GM12801 (cell line): ENCODE results near the gene SULT4A1.

Experiments
- TF ChIP-seq, protein P1 (sequence below): IDR thresholded peaks from one replicate; pipeline ENCODE4 v1.5.1; 2011; ENCODE audit warnings: control low read depth; ENCODE audit not compliant: insufficient read length; ENCODE audit errors: extremely low read depth

The SULT4A1 gene

DNA sequence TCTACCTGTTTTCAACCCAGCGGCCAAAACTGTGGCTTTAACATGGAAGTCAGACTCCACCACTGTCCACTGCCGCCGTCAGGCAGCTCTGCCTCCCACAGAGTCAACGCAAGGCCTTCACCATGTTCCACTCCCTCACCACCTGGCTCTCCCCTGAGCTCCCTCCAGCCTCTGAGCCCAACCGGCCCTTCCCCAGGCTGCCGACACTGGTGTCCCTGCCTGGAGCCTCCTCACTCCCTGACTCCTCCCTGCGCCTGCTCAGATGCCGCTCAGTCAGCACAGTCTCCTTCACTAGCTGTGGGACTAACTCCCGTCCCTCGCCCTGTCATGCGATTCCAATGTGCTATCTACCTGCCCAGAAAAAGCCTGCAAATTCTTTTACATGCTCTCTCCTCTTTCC is 16.3 kb downstream of the SULT4A1 start:
- TF ChIP-seq, protein P1, sequence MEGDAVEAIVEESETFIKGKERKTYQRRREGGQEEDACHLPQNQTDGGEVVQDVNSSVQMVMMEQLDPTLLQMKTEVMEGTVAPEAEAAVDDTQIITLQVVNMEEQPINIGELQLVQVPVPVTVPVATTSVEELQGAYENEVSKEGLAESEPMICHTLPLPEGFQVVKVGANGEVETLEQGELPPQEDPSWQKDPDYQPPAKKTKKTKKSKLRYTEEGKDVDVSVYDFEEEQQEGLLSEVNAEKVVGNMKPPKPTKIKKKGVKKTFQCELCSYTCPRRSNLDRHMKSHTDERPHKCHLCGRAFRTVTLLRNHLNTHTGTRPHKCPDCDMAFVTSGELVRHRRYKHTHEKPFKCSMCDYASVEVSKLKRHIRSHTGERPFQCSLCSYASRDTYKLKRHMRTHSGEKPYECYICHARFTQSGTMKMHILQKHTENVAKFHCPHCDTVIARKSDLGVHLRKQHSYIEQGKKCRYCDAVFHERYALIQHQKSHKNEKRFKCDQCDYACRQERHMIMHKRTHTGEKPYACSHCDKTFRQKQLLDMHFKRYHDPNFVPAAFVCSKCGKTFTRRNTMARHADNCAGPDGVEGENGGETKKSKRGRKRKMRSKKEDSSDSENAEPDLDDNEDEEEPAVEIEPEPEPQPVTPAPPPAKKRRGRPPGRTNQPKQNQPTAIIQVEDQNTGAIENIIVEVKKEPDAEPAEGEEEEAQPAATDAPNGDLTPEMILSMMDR = no peak

DNA sequence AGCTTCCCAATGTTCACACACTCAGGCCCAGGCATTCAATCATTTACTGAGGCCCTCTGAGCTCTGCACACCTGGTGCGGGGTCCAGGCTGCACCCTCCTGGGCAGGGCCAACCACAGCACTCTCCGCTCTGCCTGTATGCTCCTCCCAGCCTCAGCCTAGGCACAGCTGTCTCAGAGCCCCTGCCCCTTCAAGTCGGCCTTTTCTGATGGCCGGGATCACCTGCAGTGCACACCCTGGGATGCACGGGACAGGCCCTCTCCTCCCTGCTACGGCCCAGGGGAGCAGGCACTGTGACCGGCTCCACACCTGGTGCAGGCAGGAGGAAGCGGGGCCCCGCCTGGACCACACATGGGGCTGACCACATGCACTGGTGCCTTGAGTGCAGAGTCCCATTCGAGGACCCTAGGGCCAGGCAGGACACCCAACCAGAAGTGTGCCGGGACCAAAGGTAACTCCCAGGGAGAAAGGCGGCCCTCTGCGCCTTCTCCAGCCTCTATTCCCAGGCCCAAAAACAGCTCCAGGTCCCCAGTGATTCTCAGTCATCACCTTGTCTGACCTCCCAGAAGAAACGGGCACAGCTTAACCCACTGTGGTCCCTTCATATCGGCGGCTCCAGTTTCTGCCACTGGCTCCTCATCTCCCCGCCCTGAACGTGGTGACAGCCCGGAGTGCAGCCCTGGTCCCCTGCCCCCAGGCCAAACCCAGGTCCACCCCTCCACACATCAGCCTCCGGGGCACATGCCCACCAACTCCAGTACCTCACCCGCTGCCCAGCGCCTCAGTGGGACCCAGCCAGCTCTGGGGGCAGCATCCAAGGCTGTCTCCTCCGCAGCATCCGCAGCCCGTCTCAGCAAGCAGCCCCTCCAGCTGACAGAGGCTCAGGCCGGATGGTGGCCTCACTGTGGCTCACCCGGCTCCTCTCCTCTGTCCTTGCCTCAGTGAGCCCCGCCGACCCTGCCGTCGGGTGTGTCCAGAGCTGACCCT is 17.5 kb downstream of the SULT4A1 start:
- TF ChIP-seq, protein P1 = no peak

DNA sequence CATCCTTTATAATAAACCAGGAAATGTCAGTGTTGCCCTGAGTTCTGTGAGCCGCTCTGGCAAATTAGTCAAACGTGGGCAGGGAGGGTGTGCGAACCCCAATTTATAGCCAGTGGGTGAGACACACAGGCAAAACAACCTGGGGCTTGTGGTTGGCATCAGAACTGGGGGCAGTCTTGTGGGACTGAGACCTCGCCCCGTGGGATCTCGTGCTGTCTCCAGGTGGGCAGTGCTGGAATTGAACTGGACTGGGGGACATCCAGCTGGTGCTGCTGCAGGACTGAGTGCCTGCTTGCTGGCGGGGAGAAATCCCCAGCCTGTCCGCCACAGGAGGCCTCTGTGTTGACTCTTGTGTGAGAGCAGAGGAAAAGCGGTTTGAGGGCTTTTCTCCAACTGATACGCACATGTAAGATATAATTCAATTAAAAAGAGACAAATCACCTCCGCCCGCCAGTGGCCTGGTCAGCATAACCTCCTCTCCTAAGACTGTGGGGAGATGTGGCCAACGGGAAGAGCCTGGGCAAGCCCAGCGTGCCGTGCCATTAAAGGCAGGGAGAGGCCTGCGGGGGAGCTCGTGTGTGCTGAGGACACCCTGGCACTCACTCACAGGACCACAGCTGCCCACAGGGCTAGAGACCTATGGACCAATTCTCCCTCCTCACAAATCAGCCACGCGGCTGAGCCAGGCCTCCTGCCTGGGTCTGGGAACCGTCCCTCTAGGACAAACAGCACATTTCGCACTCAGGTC is 18.4 kb downstream of the SULT4A1 start:
- TF ChIP-seq, protein P1 = no peak

DNA sequence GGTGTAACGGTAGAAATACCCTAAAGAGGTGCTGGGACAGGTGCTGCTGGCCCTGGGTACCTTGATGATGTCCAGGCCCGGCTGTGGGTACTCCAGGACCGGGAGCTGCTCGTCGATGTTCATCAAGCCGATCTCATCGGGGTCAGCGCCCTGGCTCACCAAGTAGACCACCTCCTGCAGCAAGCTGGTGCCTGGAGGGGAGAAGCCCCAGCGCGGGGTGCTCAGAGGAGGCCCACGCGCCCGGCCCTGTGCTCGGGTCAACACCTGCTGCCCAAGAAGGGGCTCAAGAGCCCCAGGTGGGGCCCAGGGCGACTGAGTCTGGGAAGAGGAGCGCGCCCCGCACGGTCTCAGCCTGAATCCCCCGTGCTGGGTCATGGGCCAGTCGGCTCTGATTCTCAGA is 20.6 kb downstream of the SULT4A1 start:
- TF ChIP-seq, protein P1 = no peak

DNA sequence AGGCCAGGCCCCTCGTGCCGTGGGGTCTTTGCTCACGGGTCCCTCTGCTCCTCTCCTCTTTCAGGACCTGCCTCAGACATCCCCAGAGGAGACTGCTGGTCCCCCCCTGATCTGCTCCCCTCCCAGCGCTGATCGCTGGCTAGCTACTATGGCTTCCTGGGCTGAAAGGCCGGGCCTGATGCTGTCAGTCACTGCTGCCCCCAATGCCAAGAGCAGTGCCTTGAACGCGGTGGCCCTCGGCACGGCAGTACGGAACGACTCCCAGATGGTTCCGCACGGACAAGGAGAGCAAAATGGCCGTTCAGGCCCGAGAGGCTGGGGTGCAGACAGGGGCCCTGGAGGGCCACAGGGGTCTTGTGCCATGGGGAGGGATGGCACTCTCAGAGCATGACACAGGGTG is 21.5 kb downstream of the SULT4A1 start:
- TF ChIP-seq, protein P1 = no peak

DNA sequence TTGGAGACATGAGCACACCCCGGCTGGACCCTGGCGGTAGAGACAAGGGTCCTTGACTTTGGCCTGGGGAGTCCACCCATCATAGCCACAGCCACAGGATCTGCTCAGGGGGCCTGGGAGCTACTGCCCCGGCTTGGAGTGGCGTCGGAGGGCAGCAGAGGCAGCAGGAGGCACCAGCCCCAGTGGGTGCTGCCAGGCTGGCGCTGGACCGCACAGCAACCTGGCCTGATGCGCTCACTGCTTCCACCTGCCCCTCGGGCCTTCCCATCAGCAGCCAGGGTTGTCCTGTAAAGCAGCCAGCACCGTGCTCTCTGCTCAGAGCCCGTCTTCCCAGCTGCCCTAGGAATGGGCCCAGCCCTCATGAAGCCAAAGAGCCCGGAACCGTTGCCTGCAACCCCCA is 21.9 kb downstream of the SULT4A1 start:
- TF ChIP-seq, protein P1 = no peak

DNA sequence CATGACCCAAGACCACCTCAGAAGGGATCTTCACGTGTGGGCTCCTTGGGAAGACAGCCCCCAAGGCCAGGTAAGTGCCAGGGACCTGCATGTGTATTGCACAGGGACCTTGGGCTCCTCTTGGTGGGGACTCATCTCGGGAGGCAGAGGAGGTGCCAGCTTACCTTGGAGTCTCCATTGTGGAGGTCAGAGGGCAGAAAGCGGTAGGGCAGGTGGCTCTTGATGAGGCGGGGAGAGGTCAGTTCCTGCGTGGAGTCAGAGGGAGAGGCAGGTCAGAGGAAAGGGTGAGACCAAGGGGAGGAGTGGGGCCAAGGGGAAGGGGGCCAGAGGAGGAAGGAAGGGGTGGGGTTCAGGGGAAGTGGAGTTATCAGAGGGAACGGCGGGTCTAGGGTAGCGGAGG is 22.5 kb downstream of the SULT4A1 start:
- TF ChIP-seq, protein P1 = no peak
